Endothelial cell of umbilical vein (primary cell): ENCODE data around the gene MAP3K15.

Source experiments
- CTCF ChIP-seq, 2 donors: IDR thresholded peaks; 1 replicate in 1 of 2; 2 replicates in 1 of 2; pipeline ENCODE4 v1.5.1; 2011; ENCODE audit warnings: low read length in 2 of 2, mild to moderate bottlenecking in 2 of 2, moderate library complexity in 2 of 2, control low read depth in 1 of 2, inconsistent platforms in 1 of 2, low read depth in 1 of 2; ENCODE audit not compliant: insufficient read depth in 1 of 2; ENCODE audit errors: extremely low read depth in 1 of 2
- FOS ChIP-seq: IDR thresholded peaks from 2 replicates; pipeline ENCODE4 v1.6.1; 2011; ENCODE audit warnings: mild to moderate bottlenecking, low read length, moderate library complexity, borderline replicate concordance; ENCODE audit not compliant: insufficient read depth
- POLR2A ChIP-seq: IDR thresholded peaks from 2 replicates; pipeline ENCODE4 v1.6.1; 2012; ENCODE audit warnings: low read depth, mild to moderate bottlenecking, control low read depth, low read length

- TF ChIP-seq CTCF (IDR thresholded peaks at IDR 0.05; ENCODE audit: extremely low read depth in 1 of 2, insufficient read depth in 1 of 2, low read depth in 1 of 2, low read length in 2 of 2) (no peak), FOS (no peak), POLR2A (no peak)
These were observed 24.4 kb upstream of the MAP3K15 start for GRCh38 chrX:19539665-19540064.
